Activated naive CD4-positive, alpha-beta T cell treated with anti-CD3 and anti-CD28 coated beads, Interleukin-2, amount 50 U/mL, for 24 hours (primary cell): ENCODE results near the gene RBM19.
"Not testable (repeated sequence)": the region's sequence is repeated elsewhere in the genome, so short reads cannot be mapped to it uniquely, and the experiment has no call there.

ENCODE experiments used
- H3K27ac Mint-ChIP-seq: one replicate; pipeline ENCODE4 v1.8.0; 2021; ENCODE audit warnings: mild to moderate bottlenecking, mixed read lengths
- H3K27me3 Mint-ChIP-seq: one replicate; pipeline ENCODE4 v1.8.0; 2021; ENCODE audit warnings: mixed read lengths
- H3K36me3 Mint-ChIP-seq: one replicate; pipeline ENCODE4 v1.8.0; 2021; ENCODE audit warnings: mixed read lengths
- H3K4me1 Mint-ChIP-seq: one replicate; pipeline ENCODE4 v1.8.0; 2021; ENCODE audit warnings: mixed read lengths
- H3K4me3 Mint-ChIP-seq: one replicate; pipeline ENCODE4 v1.8.0; 2021; ENCODE audit warnings: mild to moderate bottlenecking, mixed read lengths
- H3K9me3 Mint-ChIP-seq: one replicate; pipeline ENCODE4 v1.8.0; 2021; ENCODE audit warnings: mixed read lengths

The RBM19 gene, protein sequence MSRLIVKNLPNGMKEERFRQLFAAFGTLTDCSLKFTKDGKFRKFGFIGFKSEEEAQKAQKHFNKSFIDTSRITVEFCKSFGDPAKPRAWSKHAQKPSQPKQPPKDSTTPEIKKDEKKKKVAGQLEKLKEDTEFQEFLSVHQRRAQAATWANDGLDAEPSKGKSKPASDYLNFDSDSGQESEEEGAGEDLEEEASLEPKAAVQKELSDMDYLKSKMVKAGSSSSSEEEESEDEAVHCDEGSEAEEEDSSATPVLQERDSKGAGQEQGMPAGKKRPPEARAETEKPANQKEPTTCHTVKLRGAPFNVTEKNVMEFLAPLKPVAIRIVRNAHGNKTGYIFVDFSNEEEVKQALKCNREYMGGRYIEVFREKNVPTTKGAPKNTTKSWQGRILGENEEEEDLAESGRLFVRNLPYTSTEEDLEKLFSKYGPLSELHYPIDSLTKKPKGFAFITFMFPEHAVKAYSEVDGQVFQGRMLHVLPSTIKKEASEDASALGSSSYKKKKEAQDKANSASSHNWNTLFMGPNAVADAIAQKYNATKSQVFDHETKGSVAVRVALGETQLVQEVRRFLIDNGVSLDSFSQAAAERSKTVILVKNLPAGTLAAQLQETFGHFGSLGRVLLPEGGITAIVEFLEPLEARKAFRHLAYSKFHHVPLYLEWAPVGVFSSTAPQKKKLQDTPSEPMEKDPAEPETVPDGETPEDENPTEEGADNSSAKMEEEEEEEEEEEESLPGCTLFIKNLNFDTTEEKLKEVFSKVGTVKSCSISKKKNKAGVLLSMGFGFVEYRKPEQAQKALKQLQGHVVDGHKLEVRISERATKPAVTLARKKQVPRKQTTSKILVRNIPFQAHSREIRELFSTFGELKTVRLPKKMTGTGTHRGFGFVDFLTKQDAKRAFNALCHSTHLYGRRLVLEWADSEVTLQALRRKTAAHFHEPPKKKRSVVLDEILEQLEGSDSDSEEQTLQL

DNA sequence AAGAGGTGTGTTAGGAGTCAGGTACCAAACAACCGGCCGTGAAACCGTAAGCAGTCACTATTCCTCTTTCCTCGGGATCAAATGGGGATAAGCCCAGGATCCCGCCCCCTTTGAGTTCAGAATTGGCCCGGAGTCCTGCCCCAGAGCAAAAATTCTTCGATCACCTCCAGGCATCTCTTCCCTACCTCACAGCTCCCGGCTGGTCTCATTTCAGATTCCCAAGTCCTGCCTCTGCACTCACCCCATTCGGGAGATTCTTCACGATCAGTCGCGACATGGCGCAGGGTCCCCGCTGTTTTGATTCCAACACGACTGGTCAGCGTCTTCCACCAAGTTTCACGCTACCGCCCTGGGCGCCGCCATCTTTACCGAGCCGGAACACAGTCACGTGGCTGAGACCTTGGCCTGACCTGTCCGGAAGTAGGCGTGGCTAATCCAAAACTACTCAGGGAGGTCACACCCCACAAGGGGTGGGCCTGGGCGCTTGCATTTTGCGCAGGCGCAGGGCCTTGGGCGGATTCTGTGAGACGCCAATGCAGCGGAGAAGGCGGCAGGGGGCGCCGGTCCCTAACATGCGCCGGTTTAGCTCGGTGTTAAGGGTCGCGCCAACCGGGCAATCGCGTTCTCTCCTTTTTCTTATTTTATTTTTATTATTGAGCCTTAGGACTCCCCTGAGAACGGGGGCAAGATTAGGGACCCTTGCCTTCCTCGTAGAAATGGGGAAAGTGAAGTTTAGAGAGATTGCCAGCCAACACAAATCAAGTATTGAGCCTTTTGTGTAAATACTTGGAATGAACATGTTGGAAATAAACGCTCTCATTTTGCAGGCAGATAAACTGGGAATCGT, at the start of gene RBM19:
Gene RBM19, minus strand, starts transcription at position 375 of the 847 bp plus-strand sequence. Its CDS starts 98 bp downstream, at position 277.
- H3K36me3 Mint-ChIP-seq: peaks cover 18% of the 10 kb centered on the region
- H3K4me1 Mint-ChIP-seq: peaks cover 51% of the 10 kb centered on the region
- peak within 1 kb of the TSS; percentile 97 for H3K27ac Mint-ChIP-seq
- no peaks in the 10 kb centered on the region for H3K9me3 Mint-ChIP-seq
- H3K27me3 Mint-ChIP-seq: no peaks in the 10 kb centered on the region
- peak within 1 kb of the TSS; percentile 100 for H3K4me3 Mint-ChIP-seq

DNA sequence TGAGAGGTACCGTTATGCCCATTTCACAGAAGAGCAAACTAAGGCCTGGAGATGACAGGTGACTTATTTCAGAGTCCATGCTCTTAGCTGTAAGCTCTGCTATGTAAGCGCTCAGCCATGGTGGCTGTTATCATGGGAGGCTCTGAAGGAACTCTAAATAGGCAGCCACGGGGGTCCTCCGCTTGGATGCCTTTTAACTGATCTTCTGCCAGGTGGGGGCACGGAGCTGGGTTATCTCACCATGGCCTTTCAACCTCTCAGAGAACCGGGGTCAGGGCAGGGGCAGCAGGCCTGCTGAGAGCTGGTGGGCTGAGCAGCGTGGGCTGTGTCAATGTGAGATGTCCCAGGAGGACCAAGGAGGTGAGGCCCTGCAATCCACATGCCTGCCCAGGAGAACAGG, 49.7 kb upstream of the RBM19 start:
- H3K4me3 Mint-ChIP-seq: no peak overlapping the region
- H3K27ac Mint-ChIP-seq: no peak overlapping the region
- H3K9me3 Mint-ChIP-seq: no peaks in the 10 kb centered on the region
- H3K4me1 Mint-ChIP-seq: no peaks in the 10 kb centered on the region
- no peaks in the 10 kb centered on the region for H3K36me3 Mint-ChIP-seq
- H3K27me3 Mint-ChIP-seq: peaks cover 12% of the 10 kb centered on the region

DNA sequence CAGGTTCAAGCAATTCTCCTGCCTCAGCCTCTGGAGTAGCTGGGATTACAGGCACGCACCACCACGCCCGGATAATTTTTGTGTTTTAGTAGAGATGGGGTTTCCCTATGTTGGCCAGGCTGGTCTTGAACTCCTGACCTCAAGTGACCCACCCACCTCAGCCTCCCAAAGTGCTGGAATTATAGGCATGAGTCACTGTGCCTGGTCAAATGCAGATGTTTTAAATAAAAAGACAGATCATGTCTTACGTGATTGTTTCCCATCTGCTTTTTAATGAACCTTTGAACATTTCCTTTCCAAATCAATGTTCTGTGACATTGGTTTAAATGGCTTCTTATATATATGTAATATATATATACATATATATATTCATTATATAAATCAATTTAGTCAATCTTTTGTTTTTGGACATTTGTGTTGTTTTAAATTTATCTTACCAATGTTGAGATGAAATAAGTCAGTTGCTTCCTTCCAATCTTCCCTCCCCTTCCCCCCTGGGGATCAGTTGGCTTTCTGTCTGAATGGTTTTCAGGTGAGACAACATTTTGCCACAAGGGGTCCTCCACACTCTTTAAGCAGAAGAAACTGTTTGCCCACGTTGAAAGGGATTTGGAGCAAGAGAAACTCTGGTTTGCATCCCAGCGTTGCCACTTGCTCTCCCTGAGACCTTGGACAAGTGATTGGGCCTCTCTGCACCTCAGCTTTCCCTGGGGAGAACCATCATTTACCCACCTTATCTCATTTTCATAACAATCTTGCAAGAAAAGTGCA, 47.6 kb upstream of the RBM19 start:
- Mint-ChIP-seq H3K4me1 (no peaks in the 10 kb centered on the region), H3K4me3 (no peak overlapping the region), H3K27ac (no peak overlapping the region), H3K27me3 (peaks cover 14% of the 10 kb centered on the region), H3K36me3 (no peaks in the 10 kb centered on the region), H3K9me3 (no peaks in the 10 kb centered on the region)

DNA sequence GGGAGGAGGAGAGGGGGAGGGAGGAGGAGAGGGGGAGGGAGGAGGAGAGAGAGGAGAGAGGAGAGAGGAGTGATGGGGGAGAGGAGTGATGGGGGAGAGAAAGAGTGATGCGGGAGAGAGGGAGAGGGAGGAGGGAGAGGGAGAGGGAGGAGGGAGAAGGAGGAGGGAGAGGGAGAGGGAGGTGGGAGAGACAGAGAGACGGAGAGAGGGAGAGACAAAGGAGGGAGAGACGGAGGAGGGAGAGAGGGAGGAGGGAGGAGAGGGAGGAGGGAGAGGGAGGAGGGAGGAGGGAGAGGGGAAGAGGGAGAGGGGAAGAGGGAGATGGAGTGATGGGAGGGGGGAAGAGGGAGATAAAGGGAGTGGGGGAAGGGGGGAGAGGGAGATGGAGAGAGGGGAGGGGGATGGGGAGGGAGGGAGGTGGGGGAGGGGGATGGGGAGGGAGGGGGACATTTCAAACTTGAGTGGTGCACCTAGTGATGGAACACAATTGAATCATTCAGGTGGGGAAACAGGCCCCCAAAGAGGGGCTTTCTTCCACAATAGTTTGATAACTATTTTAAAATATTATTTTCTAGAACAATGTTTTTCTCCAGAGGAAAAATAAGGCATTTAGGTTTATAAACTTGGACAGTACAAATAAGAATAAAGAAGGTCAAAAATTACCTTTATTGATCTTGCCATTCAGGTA, 46.8 kb upstream of the RBM19 start:
- Mint-ChIP-seq H3K4me1 (no peaks in the 10 kb centered on the region), H3K4me3 (no peak overlapping the region), H3K27me3 (peaks cover 19% of the 10 kb centered on the region), H3K27ac (no peak overlapping the region), H3K9me3 (no peaks in the 10 kb centered on the region), H3K36me3 (no peaks in the 10 kb centered on the region)

DNA sequence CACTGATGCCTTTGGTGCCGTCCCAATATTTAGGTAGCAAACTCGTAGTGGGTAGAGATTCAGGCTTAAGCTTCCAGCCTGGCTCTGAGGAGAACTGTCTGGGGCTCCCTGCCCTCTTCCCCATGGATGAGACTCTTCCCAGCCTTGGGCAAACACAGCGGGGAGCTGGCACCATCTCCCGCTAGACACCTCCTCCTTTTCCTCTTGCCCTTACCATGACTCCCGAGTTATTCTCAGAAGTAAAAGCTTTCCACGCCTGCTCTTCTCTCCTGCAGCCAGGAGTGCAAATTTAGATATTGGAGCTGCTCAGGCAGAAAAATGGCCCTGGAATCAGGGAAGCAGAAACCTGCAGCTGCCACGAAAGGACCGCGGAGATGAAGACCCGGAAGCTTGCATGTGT, 45.6 kb upstream of the RBM19 start:
- Mint-ChIP-seq H3K4me3 (no peak overlapping the region), H3K27ac (no peak overlapping the region), H3K9me3 (no peaks in the 10 kb centered on the region), H3K27me3 (peaks cover 20% of the 10 kb centered on the region), H3K4me1 (no peaks in the 10 kb centered on the region), H3K36me3 (no peaks in the 10 kb centered on the region)

DNA sequence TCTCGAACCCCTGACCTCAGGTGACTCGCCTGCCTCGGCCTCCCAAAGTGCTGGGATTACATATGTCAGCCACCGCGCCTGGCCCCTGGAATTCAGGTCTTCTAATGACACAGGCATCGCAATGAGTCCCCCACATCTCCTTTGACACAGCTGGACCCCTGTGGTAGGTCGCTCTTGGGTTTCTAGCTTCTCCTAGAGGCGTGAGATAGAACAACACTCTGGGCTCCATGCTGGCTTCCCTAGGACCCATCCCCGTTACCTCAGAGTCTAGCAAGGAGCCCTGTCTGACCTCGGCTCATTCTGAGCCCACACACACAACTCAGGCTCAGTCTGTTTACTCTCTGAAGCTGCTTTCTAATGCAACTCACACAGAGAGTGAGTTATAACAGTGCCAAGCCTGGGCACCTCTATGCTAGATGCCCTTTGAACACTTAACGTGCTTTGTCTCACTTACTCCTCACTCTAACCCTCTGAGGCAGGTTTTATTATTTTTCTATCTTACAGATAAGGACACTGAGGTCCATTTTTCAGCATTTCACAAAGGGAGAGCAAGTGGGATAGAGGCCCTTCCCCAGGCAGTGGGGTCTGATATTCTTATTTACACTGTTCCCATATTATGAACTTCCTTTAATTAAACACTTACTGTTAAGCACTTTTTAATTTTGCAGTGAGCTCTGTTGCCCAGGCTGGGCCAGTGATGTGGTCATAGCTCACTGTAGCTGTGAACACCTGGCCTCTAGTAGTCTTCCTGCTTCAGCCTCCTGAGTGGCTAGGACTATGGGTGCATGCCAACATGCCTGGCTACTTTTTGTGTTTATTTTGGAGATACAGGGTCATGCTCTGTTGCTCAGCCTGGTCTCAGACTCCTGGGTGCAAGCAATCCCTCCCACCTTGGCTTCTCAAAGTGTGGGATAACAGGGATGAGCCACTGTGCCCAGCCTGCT, 40.6 kb upstream of the RBM19 start:
- Mint-ChIP-seq H3K36me3 (no peaks in the 10 kb centered on the region), H3K9me3 (no peaks in the 10 kb centered on the region), H3K27me3 (peaks cover 22% of the 10 kb centered on the region), H3K4me1 (no peaks in the 10 kb centered on the region), H3K27ac (no peak overlapping the region), H3K4me3 (no peak overlapping the region)

DNA sequence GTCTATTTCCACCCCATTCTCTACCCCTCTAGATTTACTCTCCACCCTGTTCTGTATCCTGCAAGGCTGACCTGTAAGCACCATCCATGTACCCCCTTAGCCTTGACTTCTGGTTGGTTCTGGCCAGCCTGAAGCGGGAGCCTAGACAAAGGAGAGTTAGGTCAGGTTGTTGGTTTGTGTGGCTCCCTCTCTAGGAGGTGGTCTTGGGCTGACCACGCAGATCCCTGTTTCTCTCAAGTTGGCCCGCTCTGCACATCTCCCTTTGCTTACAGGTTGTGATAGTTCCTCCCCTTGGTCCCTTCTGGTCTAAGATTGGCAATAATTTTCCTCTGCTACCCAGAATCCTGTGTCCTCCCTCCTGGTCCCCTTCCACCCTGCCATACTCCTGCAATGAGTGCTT, 38.3 kb upstream of the RBM19 start:
- no peaks in the 10 kb centered on the region for H3K36me3 Mint-ChIP-seq
- no peaks in the 10 kb centered on the region for H3K9me3 Mint-ChIP-seq
- H3K27me3 Mint-ChIP-seq: peaks cover 20% of the 10 kb centered on the region
- H3K4me3 Mint-ChIP-seq: no peak overlapping the region
- no peak overlapping the region for H3K27ac Mint-ChIP-seq
- no peaks in the 10 kb centered on the region for H3K4me1 Mint-ChIP-seq

DNA sequence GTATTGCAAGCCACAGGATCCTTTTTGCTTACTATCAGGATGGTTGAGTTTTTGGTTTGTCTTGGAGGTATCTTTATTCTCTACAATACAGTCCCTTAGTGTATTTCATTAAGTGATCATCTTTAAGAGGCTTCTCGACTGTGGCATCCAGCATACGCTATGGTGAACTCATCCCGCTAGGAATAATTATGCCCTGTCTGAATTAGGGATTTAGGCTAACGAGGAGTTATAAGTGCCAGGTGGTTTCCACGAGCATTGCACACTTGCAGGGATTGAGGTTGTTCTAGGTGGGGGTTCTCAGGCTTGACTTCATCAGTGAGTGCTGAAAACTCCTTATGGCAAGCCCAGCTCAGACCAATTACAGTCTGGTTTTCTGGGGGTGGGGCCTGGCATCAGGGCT, 37.2 kb upstream of the RBM19 start:
- Mint-ChIP-seq H3K9me3 (no peaks in the 10 kb centered on the region), H3K27me3 (peaks cover 19% of the 10 kb centered on the region), H3K27ac (no peak overlapping the region), H3K4me1 (no peaks in the 10 kb centered on the region), H3K36me3 (no peaks in the 10 kb centered on the region), H3K4me3 (no peak overlapping the region)

DNA sequence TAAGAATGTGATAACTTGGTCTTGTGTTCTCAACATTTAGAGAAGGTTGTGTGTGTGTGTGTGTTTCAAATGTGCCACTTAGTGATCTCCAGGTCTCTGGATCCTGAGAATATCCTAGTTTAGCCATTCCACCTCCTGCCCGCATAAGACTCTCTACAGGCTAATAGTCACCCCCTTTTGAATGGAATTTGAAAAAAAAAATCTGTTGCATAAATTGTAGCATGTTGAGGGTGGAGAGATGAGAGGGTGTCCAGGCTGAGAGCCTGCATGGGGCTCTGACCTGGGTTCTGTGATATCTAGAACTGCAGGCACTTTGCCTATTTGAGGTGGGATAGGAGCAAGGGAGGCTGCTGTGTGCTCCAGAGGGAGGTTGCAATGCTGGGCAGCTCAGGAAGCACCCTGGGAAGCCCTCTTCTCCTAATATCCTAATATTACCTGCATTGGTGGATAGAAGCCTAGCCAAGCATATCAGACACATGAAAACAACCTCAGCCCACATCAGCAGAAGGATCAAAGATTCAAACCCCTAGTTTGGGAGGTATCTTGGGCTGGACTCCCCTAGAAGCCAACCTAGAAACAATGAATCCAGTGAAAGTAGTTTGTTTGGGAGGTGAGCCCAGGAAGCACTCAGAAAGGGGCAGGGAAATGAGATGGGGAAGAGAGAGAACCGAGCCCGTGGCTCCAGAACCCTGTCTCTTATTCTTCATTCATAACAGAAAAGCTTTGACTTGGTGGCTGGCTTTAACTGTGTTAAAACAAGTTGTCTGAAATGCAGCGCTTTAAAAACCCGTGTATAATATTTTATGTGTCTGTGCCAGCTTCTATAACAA, 35.6 kb upstream of the RBM19 start:
- Mint-ChIP-seq H3K9me3 (no peaks in the 10 kb centered on the region), H3K4me1 (no peaks in the 10 kb centered on the region), H3K4me3 (no peak overlapping the region), H3K27me3 (peaks cover 17% of the 10 kb centered on the region), H3K36me3 (no peaks in the 10 kb centered on the region), H3K27ac (no peak overlapping the region)

DNA sequence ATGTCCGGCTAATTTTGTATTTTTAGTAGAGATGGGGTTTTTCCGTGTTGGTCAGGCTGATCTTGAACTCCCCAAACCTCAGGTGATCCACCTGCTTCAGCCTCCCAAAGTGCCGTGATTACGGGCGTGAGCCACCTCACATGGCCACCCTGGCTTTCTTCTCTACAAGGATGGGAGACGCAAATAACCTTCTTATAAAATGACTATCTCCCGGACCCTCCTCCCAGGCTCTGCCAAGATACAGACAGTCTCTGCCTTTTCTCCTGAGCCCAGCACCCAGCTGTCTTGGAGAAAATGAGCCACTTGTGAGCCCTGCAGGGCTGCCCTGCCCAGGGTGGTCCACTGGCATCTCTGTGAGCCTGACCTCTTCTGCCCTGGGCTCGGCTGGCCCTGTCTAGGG, 34.7 kb upstream of the RBM19 start:
- Mint-ChIP-seq H3K9me3 (no peaks in the 10 kb centered on the region), H3K27me3 (peaks cover 15% of the 10 kb centered on the region), H3K36me3 (no peaks in the 10 kb centered on the region), H3K27ac (no peak overlapping the region), H3K4me3 (no peak overlapping the region), H3K4me1 (no peaks in the 10 kb centered on the region)

DNA sequence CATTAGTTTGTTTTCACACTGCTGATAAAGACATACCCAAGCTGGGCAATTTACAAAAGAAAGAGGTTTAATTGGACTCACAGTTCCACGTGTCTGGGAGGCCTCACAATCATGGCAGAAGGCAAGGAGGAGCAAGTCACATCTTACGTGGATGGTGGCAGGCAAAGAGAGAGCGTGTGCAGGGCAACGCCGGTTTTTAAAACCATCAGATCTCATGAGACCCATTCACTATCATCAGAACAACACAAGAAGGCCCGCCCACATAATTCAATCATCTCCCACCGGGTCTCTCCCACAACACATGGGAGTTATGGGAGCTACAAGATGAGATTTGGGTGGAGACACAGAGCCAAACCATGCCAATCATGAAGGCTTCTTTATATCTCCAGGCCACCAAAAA, 34.1 kb upstream of the RBM19 start:
- not testable (repeated sequence) for H3K9me3 Mint-ChIP-seq, H3K27ac Mint-ChIP-seq, H3K36me3 Mint-ChIP-seq, H3K4me1 Mint-ChIP-seq, H3K4me3 Mint-ChIP-seq
- H3K27me3 Mint-ChIP-seq: peaks cover 18% of the 10 kb centered on the region

DNA sequence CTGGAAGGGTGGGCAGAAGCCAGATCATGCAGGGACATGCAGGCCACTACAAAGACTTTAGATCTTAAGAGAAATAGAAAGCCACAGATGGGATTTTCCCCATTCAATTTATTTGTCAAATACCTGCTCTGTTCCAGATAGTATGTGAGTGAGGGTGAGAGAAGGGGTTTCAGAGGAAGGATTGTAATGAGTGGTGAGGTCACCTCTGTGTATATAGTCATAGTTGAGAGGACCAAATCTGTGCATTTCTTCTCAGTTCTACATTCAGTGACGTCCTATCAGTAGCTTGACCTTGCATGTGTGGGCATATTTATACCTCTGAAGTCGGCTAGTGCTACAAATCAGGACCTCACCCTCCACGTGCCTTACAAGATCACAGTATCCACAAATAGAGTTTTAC, 31.2 kb upstream of the RBM19 start:
- H3K27ac Mint-ChIP-seq: no peak overlapping the region
- H3K9me3 Mint-ChIP-seq: no peaks in the 10 kb centered on the region
- H3K27me3 Mint-ChIP-seq: peaks cover 32% of the 10 kb centered on the region
- no peak overlapping the region for H3K4me3 Mint-ChIP-seq
- no peaks in the 10 kb centered on the region for H3K4me1 Mint-ChIP-seq
- no peaks in the 10 kb centered on the region for H3K36me3 Mint-ChIP-seq

DNA sequence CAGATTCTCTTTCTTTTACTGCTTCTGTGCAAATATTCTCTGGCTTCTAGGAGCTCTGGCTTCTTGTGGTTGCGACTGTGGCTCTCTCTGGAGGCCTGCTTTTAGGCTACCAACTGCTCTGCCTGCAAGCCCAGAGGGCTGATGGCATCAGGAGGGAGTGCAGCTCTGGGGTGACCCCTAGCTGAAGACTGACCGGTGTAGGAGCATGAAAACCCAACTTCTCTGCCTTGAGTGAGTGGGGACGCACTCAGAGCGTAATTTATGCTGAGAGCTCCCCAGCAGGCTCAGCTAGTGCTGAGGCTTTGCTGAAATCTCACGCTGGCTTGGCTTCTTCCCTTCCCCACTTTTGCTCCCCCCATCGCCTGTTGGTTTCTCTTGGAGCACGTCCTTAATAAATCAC, 29.9 kb upstream of the RBM19 start:
- no peaks in the 10 kb centered on the region for H3K4me1 Mint-ChIP-seq
- no peaks in the 10 kb centered on the region for H3K9me3 Mint-ChIP-seq
- peaks cover 36% of the 10 kb centered on the region for H3K27me3 Mint-ChIP-seq
- no peak overlapping the region for H3K27ac Mint-ChIP-seq
- no peaks in the 10 kb centered on the region for H3K36me3 Mint-ChIP-seq
- no peak overlapping the region for H3K4me3 Mint-ChIP-seq
